ENCODE measurements around the gene CCNK. TPM values are rescaled to one million over a fixed set of nuclear protein-coding genes. Genes with fewer than 3 reads are reported as not detected.
A peak's percentile ranks its signal among the peaks of the same experiment; 100 is the strongest.

Gene CCNK
- total RNA-seq, 3 donors from 2014 or later: 23.0 to 29.0 (median 23.9) TPM

- Histone ChIP-seq H3K4me1 (peaks cover 0 to 3% of the 10 kb centered on the region in 2 donors), H3K9me3 (no peaks in the 10 kb centered on the region), H3K27ac (no peak overlapping the region), H3K36me3 (no peaks in the 10 kb centered on the region), H3K27me3 (no peaks in the 10 kb centered on the region), H3K4me3 (no peak overlapping the region)
- TF ChIP-seq CTCF (IDR thresholded peaks at IDR 0.05): peak; percentile 90 to 97 (median 96)
- peak in 1 of 3 donors; percentile 13 for TF ChIP-seq POLR2AphosphoS5 (IDR thresholded peaks at IDR 0.05)
- TF ChIP-seq POLR2A (IDR thresholded peaks at IDR 0.05): no peak
- intact Hi-C loops (cut with DNase I; ENCODE audit: low total_unique reads): loop anchor here (2.0 kb wide), 1 partner anchor 108 kb away; no protein-coding TSS in a partner anchor
- peak; percentile 69 to 84 for DNase-seq (ENCODE audit: low spot score in 2 of 2)
Measured at GRCh38 chr14:99518441-99519346, 37.5 kb downstream of the CCNK start.

DNA sequence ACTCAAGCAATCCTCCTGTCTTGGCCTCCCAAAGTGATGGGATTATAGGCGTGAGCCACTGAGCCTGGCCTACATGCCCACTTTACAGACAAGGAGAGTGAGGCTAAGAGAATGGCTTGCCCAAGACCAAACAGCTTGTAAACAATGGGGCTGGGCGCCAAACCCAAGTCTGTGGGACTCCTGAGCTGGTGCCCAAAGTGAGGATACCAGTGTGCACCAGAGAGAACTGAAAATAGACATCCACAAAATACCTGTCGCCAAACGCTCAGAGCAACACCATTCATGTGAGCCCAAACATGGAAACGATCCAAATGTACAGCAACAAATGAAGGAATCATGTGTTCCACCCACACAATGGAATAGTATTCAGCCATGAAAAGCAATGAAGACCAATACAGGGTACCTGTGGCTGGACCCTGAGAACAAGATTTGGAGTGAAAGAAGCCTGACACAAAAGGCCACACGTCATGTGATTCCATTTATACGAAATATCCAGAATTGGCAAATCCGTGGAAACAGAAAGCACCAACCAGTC, 38.2 kb downstream of the CCNK start:
- no peak for DNase-seq (ENCODE audit: low spot score in 2 of 2)

DNA sequence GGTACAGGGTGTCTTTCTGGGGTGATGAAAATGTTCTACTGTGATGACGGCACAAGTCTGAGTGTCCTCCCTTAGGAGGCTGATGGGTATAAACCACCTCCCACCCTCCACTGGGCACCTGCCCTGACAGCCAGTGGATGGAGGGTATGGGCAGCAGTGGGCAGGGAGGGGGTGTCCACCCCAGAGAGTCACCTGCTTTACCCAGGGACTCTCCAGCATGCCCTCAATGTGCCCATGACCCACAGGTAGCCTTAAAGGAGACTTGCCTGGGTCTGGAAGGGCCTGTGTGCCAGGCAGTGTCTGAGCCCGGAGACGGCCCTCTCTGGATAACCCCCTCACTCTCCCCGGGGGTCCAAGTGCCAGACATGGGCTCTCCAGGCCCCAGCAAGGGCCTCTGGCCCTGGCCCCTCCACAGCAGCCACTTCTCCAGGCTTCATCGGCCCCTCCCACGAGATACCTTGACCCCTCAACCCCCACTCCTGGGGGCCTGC, 38.8 kb downstream of the CCNK start:
- no peak overlapping the region for H3K27ac ChIP-seq
- H3K27me3 ChIP-seq: no peaks in the 10 kb centered on the region
- intact Hi-C loops (cut with DNase I; ENCODE audit: low total_unique reads): loop anchor here (2.0 kb wide), 1 partner anchor 107 kb away; no protein-coding TSS in a partner anchor
- H3K4me1 ChIP-seq: peaks cover 0 to 8% of the 10 kb centered on the region in 2 donors
- no peak for DNase-seq (ENCODE audit: low spot score in 2 of 2)
- H3K4me3 ChIP-seq: no peak overlapping the region
- no peaks in the 10 kb centered on the region for H3K36me3 ChIP-seq
- H3K9me3 ChIP-seq: no peaks in the 10 kb centered on the region
- TF ChIP-seq POLR2AphosphoS5 (IDR thresholded peaks at IDR 0.05) (no peak), POLR2A (IDR thresholded peaks at IDR 0.05) (no peak), CTCF (IDR thresholded peaks at IDR 0.05) (no peak)

More for the DNA sequence above, 38.2 kb downstream of the CCNK start:
- Histone ChIP-seq H3K9me3 (no peaks in the 10 kb centered on the region), H3K4me3 (no peak overlapping the region), H3K27me3 (no peaks in the 10 kb centered on the region), H3K27ac (no peak overlapping the region), H3K4me1 (peaks cover 0 to 8% of the 10 kb centered on the region in 2 donors), H3K36me3 (no peaks in the 10 kb centered on the region)
- intact Hi-C loops (cut with DNase I; ENCODE audit: low total_unique reads): loop anchor here (2.0 kb wide), 1 partner anchor 107 kb away; no protein-coding TSS in a partner anchor
- TF ChIP-seq POLR2A (IDR thresholded peaks at IDR 0.05): no peak

DNA sequence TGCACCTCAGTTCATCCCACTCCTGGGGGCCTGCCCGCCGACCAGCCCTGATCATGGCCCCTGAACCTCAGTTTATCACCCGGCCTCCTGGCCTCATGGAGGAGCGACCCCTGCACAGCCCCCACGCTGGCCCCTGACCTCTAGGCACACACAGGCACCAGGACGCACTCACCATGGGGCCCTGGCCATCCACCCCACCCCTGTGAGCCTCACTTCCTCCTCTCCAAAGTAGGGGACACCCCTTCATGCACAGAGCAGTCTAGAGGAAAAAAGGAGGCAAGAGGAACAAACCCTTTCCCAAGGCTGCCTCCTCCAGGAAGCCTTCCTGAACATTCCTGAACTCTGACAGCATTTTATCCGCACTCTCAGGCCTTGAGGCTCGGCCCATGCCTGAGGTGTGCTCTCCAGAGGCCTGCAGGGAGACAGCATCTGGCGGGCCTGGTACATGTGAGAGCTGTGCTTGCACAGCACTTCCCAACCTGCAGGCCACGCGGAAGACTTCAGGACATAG, 39.4 kb downstream of the CCNK start:
- DNase-seq (ENCODE audit: low spot score in 2 of 2): no peak
- Histone ChIP-seq H3K4me3 (no peak overlapping the region), H3K27me3 (no peaks in the 10 kb centered on the region), H3K4me1 (peaks cover 0 to 8% of the 10 kb centered on the region in 2 donors), H3K9me3 (no peaks in the 10 kb centered on the region), H3K27ac (no peak overlapping the region), H3K36me3 (no peaks in the 10 kb centered on the region)
- intact Hi-C loops (cut with DNase I; ENCODE audit: low total_unique reads): no loop called here
- TF ChIP-seq POLR2A (IDR thresholded peaks at IDR 0.05) (no peak), CTCF (IDR thresholded peaks at IDR 0.05) (no peak), POLR2AphosphoS5 (IDR thresholded peaks at IDR 0.05) (no peak)

DNA sequence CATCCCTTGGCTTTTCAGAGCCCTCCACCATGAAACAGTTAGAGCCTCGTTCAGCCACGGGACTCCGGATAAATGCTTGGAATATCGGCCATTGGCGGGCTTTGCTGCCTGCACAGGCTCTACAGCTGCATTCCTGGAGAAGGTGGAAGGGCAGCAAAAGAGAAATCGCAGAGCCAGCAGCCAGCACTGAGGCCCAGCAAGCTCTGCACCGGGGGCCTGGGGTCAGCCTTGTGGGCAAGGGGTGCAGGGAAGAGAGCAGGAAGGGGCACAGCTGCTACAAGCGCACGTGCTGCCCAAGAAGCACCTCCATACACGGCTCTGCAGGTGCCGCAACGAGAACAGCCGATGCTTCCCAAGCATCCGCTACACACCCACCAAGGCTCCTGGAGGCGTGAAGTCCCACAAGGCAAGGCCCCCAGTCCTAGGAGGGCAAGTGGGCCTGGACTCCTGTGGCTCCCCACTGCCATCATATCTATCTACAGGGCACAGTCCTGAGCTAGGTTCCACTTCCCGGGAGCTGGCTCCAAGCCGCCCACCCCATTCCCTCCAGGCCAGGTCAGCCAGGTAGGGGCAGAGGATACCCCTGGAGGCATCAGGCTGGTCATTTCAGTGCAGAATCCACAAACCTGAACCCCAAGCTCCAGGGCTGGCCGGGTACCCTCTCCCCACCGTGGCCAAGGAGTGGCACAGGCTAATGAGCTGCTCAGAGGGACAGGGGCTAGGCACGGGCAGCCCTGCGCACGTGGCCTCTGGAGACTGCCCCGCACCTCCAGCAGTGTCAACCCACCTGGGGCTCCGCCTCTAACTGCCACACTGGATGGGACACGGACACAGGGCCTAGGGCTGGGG, 40.2 kb downstream of the CCNK start:
- Histone ChIP-seq H3K9me3 (no peaks in the 10 kb centered on the region), H3K36me3 (no peaks in the 10 kb centered on the region), H3K4me1 (peaks cover 0 to 8% of the 10 kb centered on the region in 2 donors), H3K27ac (no peak overlapping the region), H3K27me3 (no peaks in the 10 kb centered on the region), H3K4me3 (no peak overlapping the region)
- TF ChIP-seq POLR2A (IDR thresholded peaks at IDR 0.05): no peak
- intact Hi-C loops (cut with DNase I; ENCODE audit: low total_unique reads): no loop called here
- no peak for DNase-seq (ENCODE audit: low spot score in 2 of 2)
